ENCODE measurements around the gene CFAP61.

CFAP61 gene

GRCh38 chr20:20369250-20370093 lies 317.1 kb downstream of the CFAP61 start:
- H3K4me3 ChIP-seq (replicated peaks; ENCODE audit: low read depth, low read length), result no peak overlapping the region

DNA sequence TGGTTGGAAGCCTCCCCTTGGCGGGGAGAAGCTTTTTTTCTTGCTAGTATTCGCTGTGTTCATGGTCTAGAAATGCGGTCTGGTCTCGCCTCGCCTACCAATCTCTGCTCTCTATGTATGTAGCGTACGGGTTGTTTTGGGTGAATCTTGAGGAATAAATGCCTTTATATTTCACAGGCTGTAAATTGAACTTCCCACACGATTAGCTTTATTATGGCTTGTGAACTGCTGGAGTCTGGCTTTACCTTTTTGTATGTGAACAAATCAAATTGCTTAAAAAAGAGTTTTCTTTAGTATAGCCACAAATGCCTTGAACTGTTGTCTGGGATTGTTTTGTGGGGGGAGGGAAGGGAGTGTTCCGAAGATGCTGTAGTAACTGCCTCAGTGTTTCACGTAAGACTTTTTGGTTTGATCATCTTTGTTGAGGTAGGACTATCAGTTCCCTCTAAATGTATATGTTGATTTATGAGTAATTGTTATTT lies 317.8 kb downstream of the CFAP61 start:
- no peak overlapping the region for H3K4me3 ChIP-seq (replicated peaks; ENCODE audit: low read depth, low read length)
- TF ChIP-seq CTCF (IDR thresholded peaks at IDR 0.05; ENCODE audit: low read depth, low read length, missing control alignments), result no peak
- DNase-seq (ENCODE audit: extremely low read depth, low read depth), result no peak

More at GRCh38 chr20:20369250-20370093, 317.1 kb downstream of the CFAP61 start:
- no peak for DNase-seq (ENCODE audit: extremely low read depth, low read depth)
- TF ChIP-seq CTCF (IDR thresholded peaks at IDR 0.05; ENCODE audit: low read depth, low read length, missing control alignments), result no peak

- DNase-seq (ENCODE audit: extremely low read depth, low read depth), result no peak
- H3K4me3 ChIP-seq (replicated peaks; ENCODE audit: low read depth, low read length), result no peak overlapping the region
- no peak for TF ChIP-seq CTCF (IDR thresholded peaks at IDR 0.05; ENCODE audit: low read depth, low read length, missing control alignments)
Observed at GRCh38 chr20:20371083-20371482, 318.8 kb downstream of the CFAP61 start.

GRCh38 chr20:20371681-20372080 lies 319.3 kb downstream of the CFAP61 start:
- no peak overlapping the region for H3K4me3 ChIP-seq (replicated peaks; ENCODE audit: low read depth, low read length)
- no peak for DNase-seq (ENCODE audit: extremely low read depth, low read depth)
- TF ChIP-seq CTCF (IDR thresholded peaks at IDR 0.05; ENCODE audit: low read depth, low read length, missing control alignments), result no peak

DNA sequence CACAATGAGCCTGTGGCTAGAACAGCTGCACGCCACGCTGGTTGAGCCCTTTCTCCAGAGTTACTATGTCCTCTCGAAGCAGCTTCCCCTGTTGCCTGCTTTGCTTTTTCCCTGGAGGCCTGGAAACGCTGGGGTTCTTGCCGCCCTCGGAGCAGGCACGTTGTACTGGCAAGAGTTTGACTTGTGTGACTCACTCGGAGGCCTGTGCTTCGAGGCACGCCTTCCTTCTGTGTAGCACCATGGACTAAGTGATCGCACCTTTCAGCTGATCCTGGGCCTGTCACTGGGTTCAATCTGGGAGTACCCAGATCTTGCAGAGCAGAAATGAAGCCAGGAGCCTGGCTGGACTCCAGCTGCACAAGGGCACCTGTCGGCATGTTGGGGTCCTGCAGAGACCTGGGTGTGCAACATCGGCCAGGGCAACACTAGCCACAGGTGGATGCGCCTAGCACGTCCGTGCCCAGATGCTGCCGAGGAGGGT lies 320.8 kb downstream of the CFAP61 start:
- DNase-seq (ENCODE audit: extremely low read depth, low read depth), result peak; percentile 15
- no peak for TF ChIP-seq CTCF (IDR thresholded peaks at IDR 0.05; ENCODE audit: low read depth, low read length, missing control alignments)
- H3K4me3 ChIP-seq (replicated peaks; ENCODE audit: low read depth, low read length), result no peak overlapping the region

DNA sequence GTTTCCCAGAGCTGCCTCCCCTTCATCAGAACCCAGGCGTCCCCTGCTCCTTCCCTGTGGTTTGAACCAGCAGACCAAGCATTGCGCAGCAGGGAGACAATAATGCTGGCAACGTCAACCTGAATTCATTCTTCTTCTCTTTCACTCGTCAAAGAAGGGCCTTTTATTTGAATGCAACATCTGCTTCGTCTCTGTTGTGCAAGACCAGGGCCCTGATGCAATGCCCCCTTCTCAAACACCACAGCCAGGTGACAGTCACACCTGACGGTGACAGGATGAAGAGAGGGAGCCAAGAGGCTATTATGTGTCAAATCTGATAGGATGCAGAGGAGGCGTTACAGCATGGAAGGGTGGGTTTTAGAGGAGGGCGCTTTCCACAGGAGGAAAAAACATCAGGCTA lies 323.5 kb downstream of the CFAP61 start:
- no peak for DNase-seq (ENCODE audit: extremely low read depth, low read depth)

More for the DNA sequence above, 323.5 kb downstream of the CFAP61 start:
- TF ChIP-seq CTCF (IDR thresholded peaks at IDR 0.05; ENCODE audit: low read depth, low read length, missing control alignments), result no peak
- H3K4me3 ChIP-seq (replicated peaks; ENCODE audit: low read depth, low read length), result no peak overlapping the region
